Kidney (tissue), 14 donors: ENCODE results near the gene FAM107B. TPM values are rescaled to one million over a fixed set of nuclear protein-coding genes. Genes with fewer than 3 reads are reported as not detected.

Experiments used
- DNase-seq, 5 donors: peaks; one replicate each; pipeline ENCODE4 v3.0.0-alpha.2; 2013 to 2020
- FAIRE-seq: peaks from 2 replicates; lab custom pipeline; 2012; peaks lifted over from hg19 to GRCh38; lab: Jason Lieb, UNC
- H3K27ac ChIP-seq, 2 donors: one replicate each; pipeline ENCODE4 v1.7.0; 2013; ENCODE audit warnings: low read depth in 2 of 2, low read length in 2 of 2, inconsistent platforms in 1 of 2
- H3K27me3 ChIP-seq: one replicate; pipeline ENCODE4 v1.7.1; 2013; ENCODE audit warnings: low read length, inconsistent platforms; ENCODE audit not compliant: control insufficient read depth, insufficient read depth
- H3K36me3 ChIP-seq, 3 donors: one replicate each; pipeline versions ENCODE4 v1.7.0 to v1.7.1; 2013; ENCODE audit warnings: low read length in 3 of 3, control low read depth in 1 of 3, inconsistent platforms in 1 of 3; ENCODE audit not compliant: insufficient read depth in 3 of 3, control insufficient read depth in 2 of 3
- H3K4me1 ChIP-seq, 3 donors: one replicate each; pipeline versions ENCODE4 v1.7.0 to v1.7.1; 2013; ENCODE audit warnings: low read length in 3 of 3, inconsistent platforms in 1 of 3, low read depth in 1 of 3; ENCODE audit not compliant: control insufficient read depth in 2 of 3, insufficient read depth in 2 of 3
- H3K4me3 ChIP-seq, 3 donors: one replicate each; pipeline versions ENCODE4 v1.7.0 to v1.8.1; 2013; ENCODE audit warnings: low read length in 3 of 3, control low read depth in 1 of 3, inconsistent platforms in 1 of 3
- H3K9ac ChIP-seq, 3 donors: one replicate each; pipeline versions ENCODE4 v1.7.0 to v1.7.1; 2013; ENCODE audit warnings: low read length in 3 of 3, control low read depth in 1 of 3, inconsistent platforms in 1 of 3
- H3K9me3 ChIP-seq, 3 donors: one replicate each; pipeline versions ENCODE4 v1.7.0 to v1.7.1; 2013; ENCODE audit warnings: low read length in 3 of 3, control low read depth in 1 of 3, inconsistent platforms in 1 of 3; ENCODE audit not compliant: control insufficient read depth in 2 of 3, insufficient read depth in 1 of 3
- intact Hi-C: fragments of 100-400 bp; cut with DNase I; formaldehyde crosslinking; loops from one replicate; pipeline ENCODE4 v1.11.1; 2022
- polyA plus RNA-seq: library from polyadenylated mRNA; stranded (reverse); fragments of 350-450 nt; fragmentation: Illumina TruSeq; extraction: RNeasy Lipid Tissue Mini Kit (QIAGEN cat#74804); gene quantifications from one replicate; pipeline ENCODE4 v1.2.3, GENCODE V29; 2014; ENCODE audit warnings: low read depth, low replicate concordance; ENCODE audit not compliant: insufficient read depth
- total RNA-seq: library from RNA; stranded (reverse); fragmentation: NEBNext Ultra II Directional; extraction: Animal tissue kit (Norgen Biotek cat#: 25700); gene quantifications from one replicate; pipeline ENCODE4 v1.2.1, GENCODE V29; 2021
- TF ChIP-seq, protein P1 (sequence below): IDR thresholded peaks from 3 replicates; pipeline ENCODE4 v1.5.1; 2012; ENCODE audit warnings: mild to moderate bottlenecking, moderate library complexity, borderline replicate concordance; ENCODE audit not compliant: insufficient read depth; ENCODE audit errors: extremely low read depth
- donor health status: control.
- donor health status: control.
- donor health status: control.
- donor health status: control.
- donor health status: control.
- donor health status: DM: yes; HTN: yes; CAD: no.
- donor health status: Normal renal cell carcinoma (clear cell type).

Gene FAM107B
- total and polyA plus RNA-seq, 2 donors from 2014 or later = 105 to 122 TPM

DNA sequence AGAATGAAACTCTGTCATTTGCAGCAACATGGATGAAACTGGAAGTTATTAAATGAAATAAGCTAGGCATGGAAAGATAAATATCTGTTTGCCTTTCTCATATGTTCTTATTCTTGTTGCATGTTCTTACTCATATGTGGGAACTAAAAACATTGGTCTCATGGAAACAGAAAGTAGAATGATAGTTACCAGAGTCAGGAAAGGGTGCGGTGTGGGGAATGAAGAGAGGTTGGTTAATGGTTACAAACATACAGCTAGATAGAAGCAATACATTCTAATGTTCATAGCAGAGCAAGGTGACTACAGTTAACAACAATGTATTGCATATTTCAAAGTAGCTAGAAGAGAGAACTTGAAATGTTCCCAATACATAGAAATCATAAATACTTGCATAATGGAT is 105.1 kb downstream of the FAM107B start:
- H3K36me3 ChIP-seq = no peaks in the 10 kb centered on the region
- no peaks in the 10 kb centered on the region for H3K27me3 ChIP-seq
- intact Hi-C loops = no loop called here
- FAIRE-seq (no peak), DNase-seq (no peak)
- H3K9ac ChIP-seq = no peak overlapping the region
- H3K4me1 ChIP-seq = peaks cover 2 to 11% (median 5%) of the 10 kb centered on the region in 3 donors
- TF ChIP-seq, protein P1, sequence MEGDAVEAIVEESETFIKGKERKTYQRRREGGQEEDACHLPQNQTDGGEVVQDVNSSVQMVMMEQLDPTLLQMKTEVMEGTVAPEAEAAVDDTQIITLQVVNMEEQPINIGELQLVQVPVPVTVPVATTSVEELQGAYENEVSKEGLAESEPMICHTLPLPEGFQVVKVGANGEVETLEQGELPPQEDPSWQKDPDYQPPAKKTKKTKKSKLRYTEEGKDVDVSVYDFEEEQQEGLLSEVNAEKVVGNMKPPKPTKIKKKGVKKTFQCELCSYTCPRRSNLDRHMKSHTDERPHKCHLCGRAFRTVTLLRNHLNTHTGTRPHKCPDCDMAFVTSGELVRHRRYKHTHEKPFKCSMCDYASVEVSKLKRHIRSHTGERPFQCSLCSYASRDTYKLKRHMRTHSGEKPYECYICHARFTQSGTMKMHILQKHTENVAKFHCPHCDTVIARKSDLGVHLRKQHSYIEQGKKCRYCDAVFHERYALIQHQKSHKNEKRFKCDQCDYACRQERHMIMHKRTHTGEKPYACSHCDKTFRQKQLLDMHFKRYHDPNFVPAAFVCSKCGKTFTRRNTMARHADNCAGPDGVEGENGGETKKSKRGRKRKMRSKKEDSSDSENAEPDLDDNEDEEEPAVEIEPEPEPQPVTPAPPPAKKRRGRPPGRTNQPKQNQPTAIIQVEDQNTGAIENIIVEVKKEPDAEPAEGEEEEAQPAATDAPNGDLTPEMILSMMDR = no peak
- no peaks in the 10 kb centered on the region for H3K9me3 ChIP-seq
- no peak overlapping the region for H3K4me3 ChIP-seq
- no peak overlapping the region for H3K27ac ChIP-seq

DNA sequence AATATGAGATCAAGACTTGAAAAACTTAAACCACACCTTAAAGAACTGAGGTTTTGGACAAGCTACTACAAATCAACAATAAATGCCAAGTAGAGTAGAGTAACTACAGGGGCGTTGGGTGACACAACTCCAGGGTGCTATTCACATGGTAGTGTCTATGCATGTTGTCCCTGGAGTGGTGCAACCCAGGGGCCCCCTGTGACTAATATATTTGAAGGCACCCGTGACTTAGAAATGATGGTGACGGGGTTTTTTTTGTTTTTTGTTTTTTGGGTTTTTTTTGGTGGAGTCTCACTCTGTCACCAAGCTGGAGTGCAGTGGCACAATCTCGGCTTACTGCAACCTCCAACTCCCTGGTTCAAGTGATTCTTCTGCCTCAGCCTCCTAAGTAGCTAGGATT is 106.9 kb downstream of the FAM107B start:
- TF ChIP-seq, protein P1 = no peak
- H3K9ac ChIP-seq = no peak overlapping the region
- DNase-seq = no peak
- H3K9me3 ChIP-seq = no peaks in the 10 kb centered on the region
- H3K36me3 ChIP-seq = no peaks in the 10 kb centered on the region
- H3K4me1 ChIP-seq = peaks cover 0 to 2% (median 0%) of the 10 kb centered on the region in 3 donors
- no peaks in the 10 kb centered on the region for H3K27me3 ChIP-seq
- H3K4me3 ChIP-seq = no peak overlapping the region
- intact Hi-C loops = no loop called here
- H3K27ac ChIP-seq = no peak overlapping the region
- no peak for FAIRE-seq

DNA sequence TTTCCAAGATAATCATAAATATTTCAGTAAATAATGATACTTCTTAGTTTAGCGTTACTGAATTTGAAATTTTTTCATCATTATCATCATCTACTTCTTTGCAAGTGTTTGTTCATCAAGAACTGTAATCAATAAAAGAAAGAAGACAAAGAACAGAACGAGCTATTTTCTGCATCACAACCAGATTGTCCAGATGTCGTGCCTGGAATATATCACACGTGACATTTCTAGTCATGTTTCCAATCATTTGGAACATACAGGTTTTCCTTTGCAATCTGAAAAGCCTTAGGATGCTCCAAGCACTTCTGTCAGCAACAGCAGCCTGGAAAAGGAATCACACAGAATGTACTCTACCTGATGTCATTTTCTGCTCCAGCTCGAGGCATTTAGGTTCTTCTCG is 107.4 kb downstream of the FAM107B start:
- FAIRE-seq (no peak), DNase-seq (no peak)
- Histone ChIP-seq H3K4me1 (no peaks in the 10 kb centered on the region), H3K9ac (no peak overlapping the region), H3K36me3 (no peaks in the 10 kb centered on the region), H3K27ac (no peak overlapping the region), H3K4me3 (no peak overlapping the region), H3K27me3 (no peaks in the 10 kb centered on the region), H3K9me3 (no peaks in the 10 kb centered on the region)
- intact Hi-C loops = no loop called here
- TF ChIP-seq, protein P1 = no peak
